NT2/D1 (cell line): ENCODE results near the gene IL1RAP.

ENCODE experiments used
- YY1 ChIP-seq: IDR thresholded peaks from 2 replicates; pipeline ENCODE4 v1.6.1; 2011; ENCODE audit not compliant: insufficient read length, insufficient read depth
- ZNF274 ChIP-seq: IDR thresholded peaks from 2 replicates; pipeline ENCODE4 v1.6.1; 2011; ENCODE audit warnings: mild to moderate bottlenecking, low read depth, low read length

GRCh38 chr3:190516416-190516815, 2.5 kb downstream of the IL1RAP start:
- TF ChIP-seq YY1 (no peak), ZNF274 (no peak)
